A204.1 (cell line): ENCODE data around the gene MAP4K3.
A peak's percentile ranks its signal among the peaks of the same experiment; 100 is the strongest.
"Not testable (repeated sequence)": the region's sequence is repeated elsewhere in the genome, so short reads cannot be mapped to it uniquely, and the experiment has no call there.

Experiments used
- FAIRE-seq: peaks from 2 replicates; lab custom pipeline; 2012; peaks lifted over from hg19 to GRCh38; lab: Jason Lieb, UNC

Gene MAP4K3

DNA sequence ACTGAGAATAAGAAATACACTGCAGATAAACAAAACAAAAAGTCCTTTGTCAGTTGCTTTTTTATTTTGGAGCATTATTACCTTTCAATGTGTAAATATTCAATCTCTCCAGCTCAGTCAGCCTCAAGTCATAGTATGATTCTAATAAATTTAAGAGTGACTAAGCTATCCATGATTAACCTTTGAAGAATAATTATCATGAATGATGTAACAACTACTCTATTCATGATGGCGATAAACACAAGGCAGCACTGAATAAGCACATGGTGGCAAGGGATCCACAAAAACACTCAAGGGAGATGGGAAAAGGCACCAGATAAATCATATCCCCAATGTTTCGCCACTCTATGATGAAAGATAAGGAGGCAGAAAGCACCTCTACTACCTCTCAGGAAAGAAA lies 67.0 kb downstream of the MAP4K3 start:
- no peak for FAIRE-seq

DNA sequence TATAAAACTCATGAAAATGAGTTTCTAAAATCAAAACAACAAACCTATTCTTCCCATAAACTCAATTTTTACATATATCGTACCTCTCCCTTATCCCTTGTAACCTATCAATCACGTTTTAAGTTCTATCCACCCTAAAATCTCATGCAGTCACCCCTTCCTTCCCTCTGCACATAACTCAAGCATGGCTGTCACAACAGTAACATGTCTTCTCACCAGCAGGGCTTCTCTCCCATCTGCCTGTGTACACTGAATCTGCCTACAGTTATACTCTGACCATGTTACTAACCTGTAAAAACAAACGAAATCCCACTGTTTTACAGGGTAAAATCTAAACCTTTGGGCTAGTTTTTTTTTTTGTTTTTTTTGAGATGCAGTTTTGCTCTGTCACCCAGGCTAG lies 68.2 kb downstream of the MAP4K3 start:
- no peak for FAIRE-seq

DNA sequence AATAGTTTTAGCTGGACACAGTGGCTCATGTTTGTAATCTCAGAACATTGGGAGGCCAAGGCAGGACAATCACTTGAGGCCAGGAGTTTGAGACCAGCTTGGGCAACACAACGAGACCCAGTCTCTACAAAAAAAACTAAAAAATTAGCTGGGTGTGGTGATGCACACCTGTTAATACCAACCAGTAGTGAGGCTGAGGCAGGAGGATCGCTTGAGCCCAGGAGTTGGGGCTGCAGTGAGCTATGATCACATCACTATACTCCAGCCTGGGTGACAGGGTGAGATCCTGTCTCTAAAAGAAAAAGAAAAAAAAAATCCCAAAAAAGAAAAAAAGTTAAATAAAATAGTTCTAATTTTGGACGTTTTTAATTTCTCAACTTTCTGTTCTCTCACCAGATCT lies 68.7 kb downstream of the MAP4K3 start:
- FAIRE-seq: no peak

DNA sequence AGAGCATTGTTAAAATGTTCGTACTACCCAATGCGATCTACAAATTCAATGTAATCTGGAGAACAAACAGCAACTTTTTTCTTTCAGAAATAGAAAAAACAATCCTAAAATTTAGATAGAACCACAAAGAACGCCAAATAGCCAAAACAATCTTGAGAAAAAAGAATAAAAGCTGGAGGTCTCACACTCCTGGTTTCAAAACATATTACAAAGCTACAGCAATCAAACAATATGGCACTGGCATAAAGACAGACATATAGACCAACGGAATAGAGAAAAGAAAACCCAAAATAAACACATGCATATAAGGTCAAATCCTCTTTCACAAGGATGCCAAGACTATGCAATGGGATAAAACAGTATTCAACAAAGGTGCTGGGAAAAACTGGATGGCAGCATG lies 74.5 kb downstream of the MAP4K3 start:
- no peak for FAIRE-seq

DNA sequence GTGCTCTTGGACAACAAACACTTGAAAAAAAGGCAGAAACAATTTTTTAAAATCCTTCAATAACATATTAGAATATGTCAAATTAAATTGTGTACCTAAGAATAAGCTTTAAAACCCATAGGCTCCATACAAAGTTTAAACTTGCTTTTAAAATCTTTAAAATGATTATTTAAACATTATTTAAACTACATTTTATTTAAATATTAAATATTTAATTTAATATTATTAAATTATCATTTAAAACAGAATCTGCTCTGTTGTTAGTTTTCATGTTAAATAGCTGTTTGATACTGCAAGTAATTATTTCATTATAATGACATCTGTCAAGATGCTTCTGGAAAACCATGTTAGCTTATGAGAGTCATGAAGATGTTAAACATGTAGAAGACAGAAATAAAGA lies 75.6 kb downstream of the MAP4K3 start:
- peak; percentile 75 for FAIRE-seq

DNA sequence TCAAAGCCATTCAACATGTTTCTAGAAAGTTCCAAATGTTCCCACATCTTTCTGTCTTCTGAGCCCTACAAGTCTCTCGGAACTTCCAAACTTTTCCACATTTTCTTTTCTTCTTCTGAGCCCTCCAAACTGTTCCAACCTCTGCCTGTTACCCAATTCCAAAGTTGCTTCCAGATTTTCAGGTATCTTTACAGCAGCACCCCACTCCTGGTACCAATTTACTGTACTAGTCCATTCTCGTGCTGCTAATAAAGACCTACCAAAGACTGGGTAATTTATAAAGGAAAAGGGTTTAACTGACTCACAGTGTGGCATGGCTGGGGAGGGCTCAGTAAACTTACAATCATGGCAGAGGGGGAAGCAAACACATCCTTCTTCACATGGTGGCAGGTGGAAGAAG lies 76.7 kb downstream of the MAP4K3 start:
- not testable (repeated sequence) for FAIRE-seq

DNA sequence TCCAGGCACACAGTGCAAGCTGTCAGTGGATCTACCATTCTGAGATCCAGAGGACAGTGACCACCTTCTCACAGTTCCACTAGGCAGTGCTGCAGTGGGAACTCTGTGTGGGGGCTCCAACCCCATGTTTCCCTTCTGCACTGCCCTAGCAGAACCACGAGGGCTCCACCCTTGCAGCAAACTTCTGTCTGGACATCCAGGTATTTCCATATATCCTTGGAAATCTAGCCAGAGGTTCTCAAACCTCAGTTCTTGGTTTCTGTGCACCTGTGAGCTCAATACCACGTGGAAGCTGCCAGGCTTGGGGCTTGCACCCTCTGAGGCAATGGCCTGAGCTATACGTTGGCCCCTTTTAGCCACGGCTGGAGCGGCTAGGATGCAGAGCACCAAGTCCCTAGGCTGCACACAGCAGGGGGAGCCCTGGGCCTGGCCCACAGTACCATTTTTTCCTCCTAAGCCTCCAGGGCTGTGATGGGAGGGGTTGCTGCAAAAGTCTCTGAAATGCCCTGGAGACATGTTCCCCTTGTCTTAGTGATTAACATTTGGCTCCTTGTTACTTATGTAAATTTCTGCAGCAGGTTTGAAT lies 77.5 kb downstream of the MAP4K3 start:
- no peak for FAIRE-seq

DNA sequence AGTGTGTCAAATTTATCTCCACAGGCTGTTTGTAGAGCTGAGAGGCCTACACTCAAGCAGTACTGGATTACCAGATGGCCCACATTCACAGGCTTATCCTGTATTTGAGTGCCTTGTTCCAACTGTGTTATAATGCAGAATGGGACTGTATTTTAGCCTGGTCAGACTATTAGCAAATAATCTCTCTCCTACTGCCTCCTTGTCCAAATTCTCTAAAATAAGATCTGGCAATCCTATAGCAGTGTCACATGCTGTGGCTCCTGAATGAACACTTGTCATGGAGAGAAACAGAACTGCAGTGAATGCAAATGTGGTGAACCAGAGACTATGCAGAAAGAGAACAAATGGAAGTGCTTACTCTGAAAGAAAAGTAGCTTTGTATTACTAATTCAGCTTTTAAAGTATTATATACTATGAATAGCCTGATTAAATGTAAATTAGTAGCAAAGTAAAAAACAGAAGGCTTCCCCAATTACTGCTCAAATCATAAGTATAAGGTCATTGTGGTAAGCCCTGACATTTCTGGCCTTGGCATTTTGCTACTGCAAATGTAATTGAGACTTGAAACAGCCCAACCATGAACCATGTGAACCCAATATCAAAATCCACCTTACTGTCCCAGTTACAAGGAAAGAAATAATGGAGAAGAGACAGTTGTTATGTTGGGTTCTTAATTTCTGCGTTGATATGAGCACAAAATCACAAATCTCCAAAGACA lies 80.0 kb downstream of the MAP4K3 start:
- no peak for FAIRE-seq

DNA sequence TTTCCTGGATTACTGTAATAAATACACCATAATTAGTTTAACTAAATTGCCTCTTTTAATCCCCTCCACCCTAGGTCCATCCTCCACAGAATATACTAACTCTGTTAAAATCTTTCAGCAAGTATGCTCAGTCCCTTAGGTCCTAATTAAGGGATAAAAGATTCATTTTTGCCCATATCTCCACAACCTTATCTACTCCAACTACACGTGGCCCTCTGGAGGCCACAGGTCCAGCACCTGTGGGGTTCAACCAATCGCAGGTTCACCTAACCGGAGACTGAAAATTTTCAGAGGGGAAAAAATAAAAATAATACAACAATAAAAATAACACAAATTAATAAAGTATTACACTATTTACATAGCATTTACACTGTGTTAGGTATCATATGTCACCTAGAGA lies 86.4 kb downstream of the MAP4K3 start:
- no peak for FAIRE-seq

DNA sequence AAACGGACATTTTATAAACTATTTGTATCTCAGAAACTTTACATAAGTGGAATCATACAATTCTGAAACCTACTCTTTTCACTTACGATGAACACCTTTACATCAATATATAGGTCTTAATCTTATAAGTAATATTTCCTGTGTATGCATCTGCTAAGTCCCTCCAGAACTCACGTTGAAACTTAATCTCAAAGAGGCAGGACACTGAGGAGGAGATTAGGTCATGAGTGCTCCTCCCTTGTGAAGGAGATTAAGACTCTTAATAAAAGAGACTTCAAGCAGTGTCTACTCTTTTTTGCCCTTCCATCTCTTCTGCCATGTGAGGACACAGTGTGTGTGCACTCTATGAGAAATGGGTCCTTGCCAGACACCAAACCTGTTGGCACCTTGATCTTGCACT lies 98.6 kb downstream of the MAP4K3 start:
- no peak for FAIRE-seq

DNA sequence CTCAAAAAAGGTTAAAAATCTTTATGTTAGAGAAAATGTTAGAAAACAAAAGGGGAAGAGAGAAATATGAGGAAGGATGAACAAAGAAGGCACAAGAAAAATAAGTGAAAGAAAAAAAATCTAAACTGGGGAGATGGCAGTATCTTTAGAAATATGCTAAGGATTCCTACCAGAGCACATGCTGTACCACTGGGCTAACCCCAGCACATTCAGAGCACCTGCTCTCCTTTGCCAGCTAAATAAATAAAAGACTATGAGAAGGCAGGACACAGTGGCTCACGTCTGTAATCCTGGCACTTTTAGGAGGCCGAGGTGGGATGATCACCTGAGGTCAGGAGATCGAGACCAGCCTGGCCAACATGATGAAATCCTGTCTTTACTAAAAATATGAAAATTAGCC lies 101.2 kb downstream of the MAP4K3 start:
- FAIRE-seq: no peak

DNA sequence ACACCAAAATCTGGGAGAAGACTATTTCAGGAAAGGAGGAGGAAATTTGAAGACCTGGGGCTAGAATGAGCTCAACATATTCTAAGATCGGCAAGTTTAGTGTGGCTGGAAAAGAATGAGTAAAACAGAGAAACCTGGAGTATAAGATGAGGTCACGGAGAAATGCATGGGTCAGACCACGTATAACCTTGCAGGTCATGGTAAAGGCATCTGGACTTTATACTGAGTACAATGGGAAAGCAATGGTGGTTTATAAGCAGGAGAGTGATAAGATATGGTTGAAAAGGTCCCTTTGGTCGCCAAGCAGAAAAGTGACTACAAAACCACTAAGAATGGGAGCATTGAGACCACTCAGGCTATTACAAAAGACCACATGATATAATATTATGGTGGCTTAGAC lies 102.1 kb downstream of the MAP4K3 start:
- no peak for FAIRE-seq

DNA sequence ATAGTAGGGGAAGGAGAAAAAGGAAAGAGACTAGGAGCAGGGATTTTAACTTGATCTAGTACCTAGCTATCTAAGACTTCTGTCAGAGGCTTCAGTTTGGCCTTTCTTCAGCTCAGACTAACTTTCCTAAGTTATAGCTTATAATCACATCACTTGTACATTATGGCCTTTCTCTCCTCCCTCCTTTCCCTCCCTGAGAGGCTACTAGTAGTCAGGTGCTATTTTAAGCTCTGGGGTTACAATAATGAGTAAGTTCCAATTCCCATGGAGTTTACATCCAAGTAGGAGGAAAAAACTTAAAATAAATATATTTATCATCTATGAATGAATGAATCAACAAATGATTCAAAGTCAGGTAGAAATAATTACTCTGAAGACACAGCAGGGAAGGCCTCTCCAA lies 102.6 kb downstream of the MAP4K3 start:
- FAIRE-seq: no peak

DNA sequence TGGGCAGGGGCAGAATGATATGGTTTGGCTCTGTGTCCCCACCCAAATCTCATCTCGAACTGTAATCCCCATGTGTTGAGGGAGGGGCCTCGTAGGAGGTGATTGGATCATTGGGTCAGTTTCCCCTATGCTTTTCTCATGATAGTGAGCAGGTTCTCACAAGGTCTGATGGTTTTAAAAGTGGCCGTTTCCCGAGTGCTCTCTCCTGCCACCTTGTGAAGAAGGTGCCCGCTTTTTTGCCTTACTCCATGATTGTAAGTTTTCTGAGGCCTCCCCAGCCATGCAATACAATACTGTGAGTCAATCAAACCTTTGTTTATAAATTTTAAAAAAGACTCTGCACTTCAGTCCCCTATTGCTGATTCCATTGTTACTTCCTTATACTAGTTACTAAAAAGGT lies 110.4 kb downstream of the MAP4K3 start:
- no peak for FAIRE-seq

DNA sequence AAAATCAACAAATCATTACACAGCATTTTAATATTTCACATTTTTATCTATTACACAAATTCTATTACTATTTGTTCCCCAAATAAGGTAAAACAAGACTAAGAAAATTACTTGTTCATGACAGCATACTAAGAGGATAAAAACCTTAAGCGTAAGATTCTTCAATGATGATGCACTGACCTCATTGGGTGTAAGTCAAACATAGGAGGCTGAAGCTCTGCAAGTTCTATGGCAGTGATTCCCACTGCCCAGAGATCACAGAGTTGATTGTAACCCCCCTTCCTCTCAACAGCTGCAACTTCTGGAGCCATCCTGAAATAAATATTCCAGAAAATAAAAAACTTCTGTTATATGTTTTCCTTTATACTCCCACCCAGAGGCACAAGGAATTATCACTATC lies 111.1 kb downstream of the MAP4K3 start:
- no peak for FAIRE-seq

DNA sequence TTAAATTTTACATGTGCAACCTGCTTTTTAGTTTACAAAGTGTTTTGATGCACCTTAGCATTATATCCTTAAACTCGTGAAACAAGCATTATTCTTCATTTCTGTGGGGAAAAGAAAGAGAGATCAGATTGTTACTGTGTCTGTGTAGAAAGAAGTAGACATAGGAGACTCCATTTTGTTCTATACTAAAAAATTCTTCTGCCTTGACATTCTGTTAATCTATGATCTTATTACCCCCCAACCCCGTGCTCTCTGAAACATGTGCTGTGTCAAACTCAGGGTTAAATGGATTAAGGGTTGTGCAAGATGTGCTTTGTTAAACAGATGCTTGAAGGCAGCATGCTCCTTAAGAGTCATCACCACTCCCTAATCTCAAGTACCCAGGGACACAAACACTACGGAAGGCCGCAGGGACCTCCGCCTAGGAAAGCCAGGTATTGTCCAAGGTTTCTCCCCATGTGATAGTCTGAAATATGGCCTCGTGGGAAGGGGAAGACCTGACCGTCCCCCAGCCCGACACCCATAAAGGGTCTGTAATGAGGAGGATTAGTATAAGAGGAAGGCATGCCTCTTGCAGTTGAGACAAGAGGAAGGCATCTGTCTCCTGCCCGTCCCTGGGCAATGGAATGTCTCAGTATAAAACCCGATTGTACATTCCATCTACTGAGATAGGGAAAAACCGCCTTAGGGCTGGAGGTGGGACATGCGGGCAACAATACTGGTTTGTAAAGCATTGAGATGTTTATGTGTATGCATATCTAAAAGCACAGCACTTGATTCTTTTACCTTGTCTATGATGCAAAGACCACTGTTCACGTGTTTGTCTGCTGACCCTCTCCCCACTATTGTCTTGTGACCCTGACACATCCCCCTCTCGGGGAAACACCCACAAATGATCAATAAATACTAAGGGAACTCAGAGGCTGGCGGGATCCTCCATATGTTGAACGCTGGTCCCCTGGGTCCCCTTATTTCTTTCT lies 115.7 kb downstream of the MAP4K3 start:
- not testable (repeated sequence) for FAIRE-seq

DNA sequence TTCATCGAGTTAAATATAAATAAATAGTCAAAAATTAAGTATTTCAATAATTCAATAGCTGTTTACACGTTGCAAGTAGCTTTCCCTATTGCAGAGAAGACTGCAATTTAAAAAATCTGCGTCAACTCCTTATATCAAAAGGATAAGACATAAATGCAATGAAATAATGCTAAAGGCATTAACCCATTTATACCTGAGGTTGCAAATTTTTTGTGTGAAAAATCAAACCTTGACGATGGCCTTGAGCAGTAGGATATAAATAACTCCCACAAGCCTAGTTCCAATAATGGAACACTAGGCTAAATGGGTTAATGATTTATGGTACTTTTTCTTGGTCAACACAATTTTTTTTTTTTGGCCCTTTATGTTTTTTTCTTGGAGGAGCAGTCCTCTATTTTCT lies 116.9 kb downstream of the MAP4K3 start:
- FAIRE-seq: no peak

DNA sequence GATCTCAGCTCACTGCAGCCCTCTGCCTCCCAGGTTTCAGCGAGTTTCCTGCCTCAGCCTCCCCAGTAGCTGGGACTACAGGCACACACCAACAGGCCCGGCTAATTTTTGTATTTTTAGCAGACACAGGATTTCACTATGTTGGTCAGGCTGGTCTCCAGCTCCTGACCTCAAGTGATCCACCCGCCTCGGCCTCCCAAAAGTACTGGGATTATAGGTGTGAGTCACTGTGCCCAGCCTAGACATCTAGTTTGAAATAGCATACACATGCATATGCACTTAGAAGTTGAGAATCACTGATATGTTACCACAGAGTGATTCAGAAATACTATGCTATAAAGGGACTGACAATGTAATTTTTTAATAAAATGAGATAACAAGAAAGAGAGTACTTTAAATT lies 123.5 kb downstream of the MAP4K3 start:
- FAIRE-seq: no peak

DNA sequence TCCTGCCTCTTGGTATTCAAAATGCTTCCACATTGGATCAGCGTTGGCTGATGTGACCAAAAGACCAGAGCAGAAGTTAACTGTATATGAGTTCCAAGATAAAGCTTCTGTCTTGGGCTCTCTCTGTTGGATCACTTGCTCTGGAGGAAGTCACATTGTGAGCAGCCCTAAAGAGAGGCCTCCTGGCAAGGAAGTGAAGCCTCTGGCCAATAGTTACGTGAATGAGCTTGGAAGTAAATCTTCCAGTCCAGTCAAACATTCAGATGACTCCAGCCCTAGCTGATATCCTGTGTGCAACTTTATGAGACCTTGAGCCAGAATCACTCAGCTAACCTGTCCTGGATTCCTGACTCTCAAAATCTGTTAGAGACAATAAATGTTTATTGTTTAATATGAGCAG lies 125.6 kb downstream of the MAP4K3 start:
- FAIRE-seq: no peak

DNA sequence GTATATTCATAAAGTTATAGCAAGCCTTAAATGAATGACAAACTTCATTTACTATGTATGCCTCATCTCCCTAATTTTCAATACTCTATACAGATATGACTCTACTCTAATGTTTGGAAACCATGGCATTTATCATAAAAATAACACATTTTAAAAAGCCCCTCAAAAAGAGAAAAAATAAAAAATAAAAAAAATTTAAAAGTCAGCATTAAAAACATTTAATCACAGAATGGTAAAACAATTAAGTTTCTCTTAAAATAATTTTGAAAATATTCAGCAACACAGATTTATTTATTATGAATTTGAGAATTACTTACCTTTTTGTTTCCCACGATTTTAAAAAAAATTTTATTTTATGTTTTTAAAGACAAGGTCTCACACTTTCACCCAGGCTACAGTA lies 128.3 kb downstream of the MAP4K3 start:
- peak; percentile 78 for FAIRE-seq

DNA sequence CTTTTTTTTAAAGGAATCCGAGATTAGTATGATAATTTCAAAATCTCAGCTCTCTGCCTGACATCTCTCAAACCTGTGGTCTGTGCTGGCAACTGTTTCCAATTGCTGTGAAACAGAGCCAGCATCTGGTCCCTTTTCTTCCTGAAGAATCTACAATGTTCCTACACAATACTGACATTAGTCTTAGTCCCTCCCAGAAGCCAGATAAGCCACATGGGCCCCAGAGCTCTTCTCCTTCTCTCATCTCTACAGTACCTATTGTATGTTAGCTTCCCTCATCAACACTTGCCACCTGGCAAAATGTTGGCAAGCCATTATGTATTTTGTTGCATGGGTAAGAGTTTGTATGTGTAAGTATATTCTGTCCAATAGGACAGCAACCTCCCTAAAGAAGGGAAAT lies 130.5 kb downstream of the MAP4K3 start:
- FAIRE-seq: no peak

DNA sequence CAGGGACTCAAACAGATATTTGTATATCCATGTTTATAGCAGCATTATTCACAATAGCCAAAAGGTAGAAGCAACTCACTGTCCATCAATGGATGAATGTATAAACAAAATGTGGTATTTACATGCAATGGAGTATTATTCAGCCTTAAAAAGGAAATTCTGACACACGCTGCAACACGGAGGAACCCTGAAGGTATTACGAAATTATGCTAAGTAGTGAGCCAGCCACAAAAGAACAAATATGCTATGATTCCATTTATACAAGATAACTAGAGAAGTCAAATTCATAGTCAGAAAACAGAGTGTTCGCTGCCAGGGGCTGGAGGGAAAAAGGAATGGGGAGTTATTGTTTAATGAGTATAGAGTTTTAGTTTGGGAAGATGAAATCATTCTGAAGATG lies 132.4 kb downstream of the MAP4K3 start:
- no peak for FAIRE-seq

DNA sequence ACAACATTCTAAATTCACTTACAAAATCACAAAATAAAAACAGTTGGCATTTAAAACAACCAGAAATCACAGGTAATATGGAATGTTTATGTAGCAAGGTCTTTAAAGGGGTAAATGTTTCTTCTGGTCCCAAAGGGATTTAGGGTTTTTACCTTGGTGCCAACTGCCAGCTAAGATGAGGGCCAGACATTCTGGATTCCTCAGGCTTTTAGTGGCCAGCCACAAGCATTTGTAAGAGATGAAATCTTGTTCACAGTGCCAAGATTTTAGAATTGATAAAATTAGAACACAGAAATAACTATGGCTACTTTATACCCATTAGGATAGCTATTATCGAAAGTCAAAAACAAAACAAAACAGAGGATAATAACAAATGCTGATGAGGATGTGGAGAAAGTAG lies 132.9 kb downstream of the MAP4K3 start:
- no peak for FAIRE-seq
